A549 treated with AZD9567 at 1 μM for 4 hours (cell line): ENCODE measurements around the gene USP1. TPM values are rescaled to one million over a fixed set of nuclear protein-coding genes. Genes with fewer than 3 reads are reported as not detected.

ENCODE experiments used
- total RNA-seq: library from RNA; stranded (reverse); fragments of 200-300 nt; extraction: Qiagen RNA extraction; gene quantifications from 5 replicates; pipeline ENCODE4 v1.2.3, GENCODE V29; 2022; ENCODE audit not compliant: insufficient read depth

USP1 gene, protein sequence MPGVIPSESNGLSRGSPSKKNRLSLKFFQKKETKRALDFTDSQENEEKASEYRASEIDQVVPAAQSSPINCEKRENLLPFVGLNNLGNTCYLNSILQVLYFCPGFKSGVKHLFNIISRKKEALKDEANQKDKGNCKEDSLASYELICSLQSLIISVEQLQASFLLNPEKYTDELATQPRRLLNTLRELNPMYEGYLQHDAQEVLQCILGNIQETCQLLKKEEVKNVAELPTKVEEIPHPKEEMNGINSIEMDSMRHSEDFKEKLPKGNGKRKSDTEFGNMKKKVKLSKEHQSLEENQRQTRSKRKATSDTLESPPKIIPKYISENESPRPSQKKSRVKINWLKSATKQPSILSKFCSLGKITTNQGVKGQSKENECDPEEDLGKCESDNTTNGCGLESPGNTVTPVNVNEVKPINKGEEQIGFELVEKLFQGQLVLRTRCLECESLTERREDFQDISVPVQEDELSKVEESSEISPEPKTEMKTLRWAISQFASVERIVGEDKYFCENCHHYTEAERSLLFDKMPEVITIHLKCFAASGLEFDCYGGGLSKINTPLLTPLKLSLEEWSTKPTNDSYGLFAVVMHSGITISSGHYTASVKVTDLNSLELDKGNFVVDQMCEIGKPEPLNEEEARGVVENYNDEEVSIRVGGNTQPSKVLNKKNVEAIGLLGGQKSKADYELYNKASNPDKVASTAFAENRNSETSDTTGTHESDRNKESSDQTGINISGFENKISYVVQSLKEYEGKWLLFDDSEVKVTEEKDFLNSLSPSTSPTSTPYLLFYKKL
- total RNA-seq = 19.7 to 29.6 TPM (median 23.0 TPM) in 5 replicates

DNA sequence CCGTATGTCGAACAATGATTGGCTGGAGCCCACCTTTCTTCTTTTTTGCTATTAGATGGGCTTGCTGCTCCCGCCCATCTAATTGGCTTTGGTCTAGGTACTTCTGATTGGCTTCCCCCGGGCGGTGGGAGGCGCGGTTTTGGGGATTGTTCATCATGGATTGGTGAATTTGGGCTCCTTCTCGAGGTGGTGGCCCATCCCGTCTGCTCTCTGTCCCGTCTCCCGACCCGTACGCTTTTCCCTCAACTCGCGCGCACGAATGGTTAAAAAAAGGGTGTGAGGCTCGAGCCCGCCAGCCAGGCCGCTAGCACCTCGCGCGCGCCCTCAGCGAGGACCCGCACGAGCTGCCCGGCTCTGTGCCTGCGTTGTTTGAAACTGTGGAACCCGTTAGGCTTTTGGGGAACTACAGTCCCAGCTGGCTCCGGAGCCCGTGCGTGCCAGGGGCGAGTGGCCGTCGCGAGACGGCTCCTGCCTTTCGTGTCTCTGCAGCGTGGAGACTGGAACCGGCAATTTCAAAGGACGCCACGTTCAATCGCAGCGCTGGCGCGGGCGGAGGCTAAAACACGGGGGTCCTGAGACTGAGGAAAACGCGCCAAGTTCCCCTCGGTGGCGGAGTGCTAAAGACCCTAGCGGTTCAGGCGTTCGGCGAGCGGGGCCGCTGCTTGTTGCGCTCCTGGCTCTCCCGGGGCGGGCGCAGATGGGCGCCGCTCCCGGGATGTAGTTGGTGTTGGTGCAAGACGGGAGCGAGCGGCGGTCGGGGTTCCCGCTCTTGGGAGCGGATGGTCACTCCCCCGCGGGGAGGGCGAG lies at the start of gene USP1:
TSS of gene USP1 (plus strand) at position 584 of the 807 bp plus-strand sequence. CDS start 2,819 bp downstream, outside the sequence.

Other genes starting within 250 kb of the USP1 start
- gene L1TD1, start 242.2 kb upstream of the USP1 start, total RNA-seq = not detected in 5 replicates
- gene KANK4, start 117.6 kb upstream of the USP1 start, total RNA-seq = 0.17 to 0.30 TPM (median 0.24 TPM) in 4 of 5 replicates, not detected in the other
- gene ANGPTL3, start 160.5 kb downstream of the USP1 start, total RNA-seq = not detected in 5 replicates